22Rv1 (cell line): Measurements from ENCODE around the gene HPS1.

Experiments
- ZFX ChIP-seq: fragments of 450-650 bp; IDR thresholded peaks from 2 replicates; pipeline ENCODE4 v1.6.1; 2017; ENCODE audit warnings: antibody characterized with exemption, borderline replicate concordance
- TF ChIP-seq, protein P1 (sequence below): fragments of 450-650 bp; IDR thresholded peaks from 2 replicates; pipeline ENCODE4 v1.5.1; 2017; ENCODE audit warnings: mild to moderate bottlenecking

DNA sequence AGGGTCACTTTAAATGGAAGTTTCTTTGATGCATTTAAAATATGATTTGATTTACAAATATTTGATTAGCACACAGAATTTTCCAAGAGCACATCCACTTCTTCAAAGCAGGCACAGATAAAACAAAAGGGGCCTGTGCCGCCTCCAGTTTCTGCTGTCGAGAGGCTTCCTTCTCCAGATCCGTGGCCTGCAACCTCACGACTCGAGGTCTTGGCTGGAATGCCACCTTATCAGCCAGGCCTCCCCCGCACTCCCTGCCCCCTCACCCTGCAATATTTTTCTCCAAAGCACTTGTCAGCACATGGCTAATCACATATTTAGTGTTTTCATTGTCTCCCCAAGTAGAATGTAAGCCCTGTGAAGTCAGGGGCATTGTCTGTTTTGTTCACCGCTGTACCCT is 44.3 kb downstream of the HPS1 start:
- TF ChIP-seq, protein P1, sequence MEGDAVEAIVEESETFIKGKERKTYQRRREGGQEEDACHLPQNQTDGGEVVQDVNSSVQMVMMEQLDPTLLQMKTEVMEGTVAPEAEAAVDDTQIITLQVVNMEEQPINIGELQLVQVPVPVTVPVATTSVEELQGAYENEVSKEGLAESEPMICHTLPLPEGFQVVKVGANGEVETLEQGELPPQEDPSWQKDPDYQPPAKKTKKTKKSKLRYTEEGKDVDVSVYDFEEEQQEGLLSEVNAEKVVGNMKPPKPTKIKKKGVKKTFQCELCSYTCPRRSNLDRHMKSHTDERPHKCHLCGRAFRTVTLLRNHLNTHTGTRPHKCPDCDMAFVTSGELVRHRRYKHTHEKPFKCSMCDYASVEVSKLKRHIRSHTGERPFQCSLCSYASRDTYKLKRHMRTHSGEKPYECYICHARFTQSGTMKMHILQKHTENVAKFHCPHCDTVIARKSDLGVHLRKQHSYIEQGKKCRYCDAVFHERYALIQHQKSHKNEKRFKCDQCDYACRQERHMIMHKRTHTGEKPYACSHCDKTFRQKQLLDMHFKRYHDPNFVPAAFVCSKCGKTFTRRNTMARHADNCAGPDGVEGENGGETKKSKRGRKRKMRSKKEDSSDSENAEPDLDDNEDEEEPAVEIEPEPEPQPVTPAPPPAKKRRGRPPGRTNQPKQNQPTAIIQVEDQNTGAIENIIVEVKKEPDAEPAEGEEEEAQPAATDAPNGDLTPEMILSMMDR: no peak
- no peak for TF ChIP-seq ZFX
